Astrocyte of the spinal cord (primary cell): ENCODE results near the gene MON2.

Experiments used
- DNase-seq: peaks from one replicate; pipeline ENCODE4 v3.0.0; 2011; ENCODE audit warnings: low read depth, low spot score
- H3K4me3 ChIP-seq: 2 replicates; pipeline ENCODE4 v1.5.1; 2011; ENCODE audit warnings: low read depth, mild to moderate bottlenecking, low read length, moderate library complexity
- in situ Hi-C: cut with HindIII; loops from 2 replicates; pipeline ENCODE4 v1.10.0; 2017; ENCODE audit warnings: low sequenced_read_pairs
- TF ChIP-seq, protein P1 (sequence below): IDR thresholded peaks from 2 replicates; pipeline ENCODE4 v1.5.1; 2012; ENCODE audit warnings: low read depth, mild to moderate bottlenecking, low read length, inconsistent platforms

The MON2 gene, protein sequence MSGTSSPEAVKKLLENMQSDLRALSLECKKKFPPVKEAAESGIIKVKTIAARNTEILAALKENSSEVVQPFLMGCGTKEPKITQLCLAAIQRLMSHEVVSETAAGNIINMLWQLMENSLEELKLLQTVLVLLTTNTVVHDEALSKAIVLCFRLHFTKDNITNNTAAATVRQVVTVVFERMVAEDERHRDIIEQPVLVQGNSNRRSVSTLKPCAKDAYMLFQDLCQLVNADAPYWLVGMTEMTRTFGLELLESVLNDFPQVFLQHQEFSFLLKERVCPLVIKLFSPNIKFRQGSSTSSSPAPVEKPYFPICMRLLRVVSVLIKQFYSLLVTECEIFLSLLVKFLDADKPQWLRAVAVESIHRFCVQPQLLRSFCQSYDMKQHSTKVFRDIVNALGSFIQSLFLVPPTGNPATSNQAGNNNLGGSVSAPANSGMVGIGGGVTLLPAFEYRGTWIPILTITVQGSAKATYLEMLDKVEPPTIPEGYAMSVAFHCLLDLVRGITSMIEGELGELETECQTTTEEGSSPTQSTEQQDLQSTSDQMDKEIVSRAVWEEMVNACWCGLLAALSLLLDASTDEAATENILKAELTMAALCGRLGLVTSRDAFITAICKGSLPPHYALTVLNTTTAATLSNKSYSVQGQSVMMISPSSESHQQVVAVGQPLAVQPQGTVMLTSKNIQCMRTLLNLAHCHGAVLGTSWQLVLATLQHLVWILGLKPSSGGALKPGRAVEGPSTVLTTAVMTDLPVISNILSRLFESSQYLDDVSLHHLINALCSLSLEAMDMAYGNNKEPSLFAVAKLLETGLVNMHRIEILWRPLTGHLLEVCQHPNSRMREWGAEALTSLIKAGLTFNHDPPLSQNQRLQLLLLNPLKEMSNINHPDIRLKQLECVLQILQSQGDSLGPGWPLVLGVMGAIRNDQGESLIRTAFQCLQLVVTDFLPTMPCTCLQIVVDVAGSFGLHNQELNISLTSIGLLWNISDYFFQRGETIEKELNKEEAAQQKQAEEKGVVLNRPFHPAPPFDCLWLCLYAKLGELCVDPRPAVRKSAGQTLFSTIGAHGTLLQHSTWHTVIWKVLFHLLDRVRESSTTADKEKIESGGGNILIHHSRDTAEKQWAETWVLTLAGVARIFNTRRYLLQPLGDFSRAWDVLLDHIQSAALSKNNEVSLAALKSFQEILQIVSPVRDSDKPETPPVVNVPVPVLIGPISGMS (N-terminal part only)

DNA sequence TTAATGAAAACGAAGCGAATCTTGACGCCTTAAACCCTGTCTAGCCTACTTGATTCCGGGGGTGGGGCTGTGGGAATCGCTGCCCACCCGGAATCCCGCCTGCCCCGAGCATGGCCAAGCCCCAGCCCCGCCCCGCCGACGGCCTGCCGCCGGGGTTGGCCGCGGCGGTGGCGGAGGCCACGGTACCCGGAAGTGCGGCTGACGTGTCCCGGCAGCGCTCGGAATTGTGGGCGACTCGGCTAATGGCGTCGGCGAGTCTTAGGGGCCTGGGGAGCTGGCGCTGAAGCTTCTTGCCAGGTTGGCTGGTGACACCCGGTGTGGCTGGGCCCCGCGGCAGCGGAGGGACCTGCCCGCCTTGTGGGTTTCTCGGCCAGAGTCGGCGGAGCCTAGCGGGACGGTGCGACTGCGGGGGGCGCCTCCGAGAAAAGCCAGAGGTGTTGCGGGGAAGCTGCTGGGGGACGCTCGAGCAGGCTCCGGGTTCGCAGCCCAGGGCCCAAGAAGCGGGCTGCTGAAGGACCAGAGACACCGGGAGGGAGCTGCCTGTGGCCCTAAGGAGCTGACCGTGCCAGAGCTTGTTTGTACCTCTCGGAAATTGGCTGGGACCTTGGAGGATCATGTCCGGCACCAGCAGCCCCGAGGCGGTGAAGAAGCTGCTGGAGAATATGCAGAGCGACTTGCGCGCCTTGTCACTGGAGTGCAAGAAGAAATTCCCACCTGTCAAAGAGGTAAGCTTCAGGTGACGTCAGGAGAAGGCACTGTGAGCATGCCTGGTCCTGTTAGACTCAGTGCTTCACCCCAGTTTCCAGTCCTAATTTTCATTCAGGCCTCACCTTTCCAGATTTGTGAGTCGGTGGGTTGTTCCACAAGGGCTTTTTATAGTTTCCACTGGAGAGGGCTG, at the start of gene MON2:
TSS of gene MON2 (plus strand) at position 233 of the 898 bp plus-strand sequence. CDS start at position 615, 382 bp downstream.
- H3K4me3 ChIP-seq = peak within 1 kb of the TSS; percentile 69

DNA sequence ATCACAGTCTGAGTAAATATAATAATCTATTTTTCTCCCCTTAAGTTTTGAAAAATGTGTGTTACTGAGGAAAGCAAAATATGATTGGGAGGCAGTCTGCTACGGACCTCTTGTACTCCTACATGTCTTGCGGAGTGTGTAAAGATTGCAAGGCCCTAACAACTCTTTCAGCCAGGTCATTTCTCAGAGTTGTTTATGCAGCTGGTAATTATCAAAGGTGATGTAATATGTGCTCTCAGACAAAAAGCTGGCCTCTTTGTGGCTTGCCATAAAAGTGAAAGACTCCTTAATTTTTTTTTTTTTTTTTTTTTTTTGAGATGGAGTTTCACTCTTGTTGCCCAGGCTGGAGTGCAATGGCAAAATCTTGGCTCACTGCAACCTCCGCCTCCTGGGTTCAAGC, 40.5 kb upstream of the MON2 start:
- H3K4me3 ChIP-seq = no peak overlapping the region
- peak; percentile 14 for DNase-seq
- in situ Hi-C loops = no loop called here
- TF ChIP-seq, protein P1, sequence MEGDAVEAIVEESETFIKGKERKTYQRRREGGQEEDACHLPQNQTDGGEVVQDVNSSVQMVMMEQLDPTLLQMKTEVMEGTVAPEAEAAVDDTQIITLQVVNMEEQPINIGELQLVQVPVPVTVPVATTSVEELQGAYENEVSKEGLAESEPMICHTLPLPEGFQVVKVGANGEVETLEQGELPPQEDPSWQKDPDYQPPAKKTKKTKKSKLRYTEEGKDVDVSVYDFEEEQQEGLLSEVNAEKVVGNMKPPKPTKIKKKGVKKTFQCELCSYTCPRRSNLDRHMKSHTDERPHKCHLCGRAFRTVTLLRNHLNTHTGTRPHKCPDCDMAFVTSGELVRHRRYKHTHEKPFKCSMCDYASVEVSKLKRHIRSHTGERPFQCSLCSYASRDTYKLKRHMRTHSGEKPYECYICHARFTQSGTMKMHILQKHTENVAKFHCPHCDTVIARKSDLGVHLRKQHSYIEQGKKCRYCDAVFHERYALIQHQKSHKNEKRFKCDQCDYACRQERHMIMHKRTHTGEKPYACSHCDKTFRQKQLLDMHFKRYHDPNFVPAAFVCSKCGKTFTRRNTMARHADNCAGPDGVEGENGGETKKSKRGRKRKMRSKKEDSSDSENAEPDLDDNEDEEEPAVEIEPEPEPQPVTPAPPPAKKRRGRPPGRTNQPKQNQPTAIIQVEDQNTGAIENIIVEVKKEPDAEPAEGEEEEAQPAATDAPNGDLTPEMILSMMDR = no peak

More for the DNA sequence above, at the start of gene MON2:
- TF ChIP-seq, protein P1 = no peak
- DNase-seq = peak; percentile 87
- in situ Hi-C loops = no loop called here

DNA sequence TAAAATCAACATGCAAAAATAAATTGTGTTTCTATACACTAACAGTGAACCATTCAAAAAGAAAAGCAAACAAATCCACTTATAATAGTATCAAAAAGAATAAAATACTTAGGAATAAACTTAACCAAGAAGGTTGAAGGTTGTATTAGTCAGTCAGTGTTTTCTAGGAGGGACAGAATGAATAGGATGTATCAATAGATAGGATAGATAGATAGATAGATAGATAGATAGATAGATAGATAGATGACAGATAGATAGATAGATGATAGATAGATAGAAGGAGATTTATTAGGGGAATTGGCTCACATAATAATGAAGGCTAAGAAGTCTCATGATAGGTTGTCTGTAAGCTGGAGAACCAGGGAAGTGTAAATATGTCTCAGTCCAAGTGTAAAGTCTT, 37.2 kb upstream of the MON2 start:
- TF ChIP-seq, protein P1 = no peak
- DNase-seq = no peak
- H3K4me3 ChIP-seq = no peak overlapping the region
- in situ Hi-C loops = no loop called here

DNA sequence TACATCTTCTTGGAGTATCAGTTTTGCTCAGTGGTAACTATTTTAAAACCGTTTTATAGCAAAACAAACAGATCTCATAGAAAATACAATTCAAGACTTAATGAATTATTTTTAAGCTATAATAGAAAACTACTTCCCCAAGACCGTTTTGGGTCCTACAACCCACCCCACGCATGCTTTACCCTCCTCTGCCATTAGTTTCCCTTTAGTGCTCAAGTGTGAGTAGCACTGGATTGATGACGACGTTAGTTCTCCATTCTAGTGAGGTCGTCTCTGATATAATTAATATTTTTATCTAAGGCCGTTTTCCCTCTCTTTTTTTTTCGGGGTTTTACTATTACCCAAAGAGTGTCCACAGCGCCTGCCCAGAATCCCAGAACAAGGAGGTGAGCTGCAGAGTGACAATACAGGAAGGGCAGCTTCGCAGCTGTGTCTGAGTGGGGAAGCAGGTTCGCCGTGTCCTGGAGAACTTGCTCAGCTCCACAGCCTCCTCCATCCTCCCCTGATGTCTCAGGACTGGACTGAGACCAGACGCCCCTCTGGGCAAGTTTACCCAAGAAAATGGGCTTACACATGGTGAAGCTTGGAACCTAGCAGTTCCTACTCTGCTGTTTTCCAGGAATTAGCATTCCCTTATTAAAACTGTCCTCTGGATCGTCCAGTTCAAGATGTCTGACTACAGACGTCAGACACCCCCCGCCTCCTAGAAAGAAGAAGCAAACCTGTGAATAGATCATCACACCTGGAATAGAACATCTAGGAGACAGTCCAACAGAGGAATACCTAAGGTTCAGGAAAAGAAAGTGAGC, 31.9 kb upstream of the MON2 start:
- in situ Hi-C loops = no loop called here
- no peak for DNase-seq

More for the DNA sequence above, 31.9 kb upstream of the MON2 start:
- TF ChIP-seq, protein P1 = no peak
- H3K4me3 ChIP-seq = peak overlapping the region; percentile 47
